Activated CD8-positive, alpha-beta memory T cell treated with anti-CD3 and anti-CD28 coated beads for 24 hours (primary cell): ENCODE measurements around the gene TTC39C.
"Not testable (repeated sequence)": the region's sequence is repeated elsewhere in the genome, so short reads cannot be mapped to it uniquely, and the experiment has no call there.

Experiments used
- DNase-seq: peaks from one replicate; pipeline ENCODE4 v3.0.0-alpha.2; 2020

Gene TTC39C

DNA sequence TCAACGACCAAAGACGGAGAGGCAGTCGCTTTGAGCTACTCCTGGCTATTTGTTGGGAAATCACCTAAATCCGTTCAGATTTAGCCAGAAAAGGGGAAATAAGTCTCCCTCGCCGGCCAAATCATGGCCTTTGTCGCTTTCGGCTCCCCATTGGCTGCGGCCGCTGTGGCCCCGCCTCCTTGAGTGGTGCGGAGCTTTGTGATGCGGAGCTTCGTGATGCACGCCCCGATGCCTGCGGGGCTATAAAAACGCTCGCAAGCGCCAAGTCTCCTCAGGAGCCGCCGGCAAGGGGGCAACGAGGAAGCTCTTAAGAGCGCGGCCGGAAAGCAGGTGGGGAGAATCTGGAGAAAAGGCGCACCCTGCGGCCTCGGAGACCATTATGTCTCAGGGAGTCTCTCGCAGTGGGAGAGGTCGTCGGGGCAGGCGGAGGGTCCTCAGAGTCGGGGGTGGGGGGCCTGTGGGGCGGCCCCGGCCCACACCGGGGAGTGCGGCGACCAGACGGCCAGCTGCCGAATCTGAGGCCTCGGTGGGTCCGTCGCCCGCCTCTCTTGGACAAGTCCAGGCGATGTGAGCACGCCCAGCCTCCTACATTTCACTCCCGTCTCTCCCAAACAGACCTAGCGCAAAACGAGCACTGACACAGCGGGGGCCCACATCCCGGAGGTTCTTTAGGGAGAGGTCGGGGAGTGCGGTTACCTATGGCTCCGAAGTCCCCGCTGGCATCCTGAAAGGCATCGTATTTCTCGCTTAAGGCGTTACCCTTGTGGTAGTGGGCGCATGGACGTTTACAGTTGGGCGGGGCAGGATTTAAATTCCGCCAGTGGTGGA is 124.4 kb downstream of the TTC39C start, which contains the start of gene CABYR:
Gene CABYR (plus strand): TSS at position 274 of the 828 bp plus-strand sequence. CDS start 4,053 bp downstream, outside the sequence.
- peak; percentile 83 for DNase-seq

DNA sequence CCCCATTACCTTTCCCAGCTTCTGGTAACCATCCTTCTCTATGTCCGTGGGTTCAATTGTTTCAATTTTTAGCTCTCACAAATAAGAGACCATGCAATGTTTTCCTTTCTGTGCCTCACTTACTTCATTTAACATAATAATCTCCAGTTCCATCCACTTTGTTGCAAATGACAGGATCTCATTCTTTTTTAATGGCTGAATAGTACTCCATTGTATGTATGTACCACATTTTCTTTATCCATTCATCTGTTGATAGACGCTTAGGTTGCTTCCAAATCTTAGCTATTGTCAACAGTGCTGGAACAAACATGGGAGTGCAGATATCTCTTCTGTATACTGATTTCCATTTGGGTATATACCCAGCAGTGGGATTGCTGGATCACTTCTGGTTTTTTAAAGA is 126.1 kb downstream of the TTC39C start:
- DNase-seq: no peak

DNA sequence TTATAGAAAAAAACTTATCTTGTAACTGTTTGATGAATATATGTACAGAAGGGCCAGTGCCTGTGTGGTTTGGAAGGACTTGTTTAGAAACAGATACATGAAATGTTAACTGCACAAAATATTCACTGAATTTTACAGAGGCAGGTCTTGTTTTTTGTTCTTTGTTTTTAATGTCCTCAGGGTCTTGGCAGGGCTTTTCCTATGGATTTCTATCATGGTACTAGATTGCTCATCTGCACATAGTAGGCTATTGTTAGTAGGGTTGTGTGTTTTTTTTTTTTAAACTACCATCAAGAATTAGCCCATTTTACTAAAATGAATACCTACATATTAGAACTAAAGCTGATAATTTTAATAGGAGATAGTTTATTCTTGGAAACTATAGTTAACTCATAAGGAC is 127.8 kb downstream of the TTC39C start:
- DNase-seq: no peak

DNA sequence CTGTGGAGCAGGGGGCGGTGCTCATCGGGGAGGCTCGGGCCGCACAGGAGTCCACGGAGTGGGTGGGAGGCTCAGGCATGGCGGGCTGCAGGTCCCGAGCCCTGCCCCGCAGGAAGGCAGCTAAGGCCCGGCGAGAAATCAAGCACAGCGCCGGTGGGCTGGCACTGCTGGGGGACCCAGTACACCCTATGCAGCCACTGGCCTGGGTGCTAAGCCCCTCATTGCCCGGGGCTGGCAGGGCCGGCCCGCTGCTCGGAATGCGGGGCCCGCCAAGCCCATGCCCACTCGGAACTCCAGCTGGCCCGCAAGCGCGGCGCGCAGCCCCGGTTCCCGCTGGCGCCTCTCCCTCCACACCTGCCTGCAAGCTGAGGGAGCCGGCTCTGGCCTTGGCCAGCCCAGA is 135.0 kb downstream of the TTC39C start:
- not testable (repeated sequence) for DNase-seq

DNA sequence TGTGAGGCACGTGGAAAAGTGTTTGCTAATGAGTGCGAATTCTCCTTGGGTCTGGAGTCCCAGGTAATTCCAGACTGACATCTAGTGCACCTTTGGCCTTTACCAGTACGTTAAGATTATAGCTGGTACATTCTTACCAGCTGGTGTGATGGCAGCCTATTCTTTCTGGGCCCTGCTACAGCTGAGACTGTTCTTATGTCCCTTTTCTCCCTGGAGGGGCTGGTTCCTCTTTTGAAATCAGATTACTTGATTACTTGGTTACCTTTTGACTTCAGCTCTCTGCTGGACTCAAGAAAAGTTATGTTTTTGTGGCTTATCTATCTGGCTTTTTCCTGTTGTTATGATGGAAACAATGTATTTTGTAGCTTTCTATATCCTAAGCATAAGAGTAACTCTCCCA is 138.8 kb downstream of the TTC39C start:
- no peak for DNase-seq

DNA sequence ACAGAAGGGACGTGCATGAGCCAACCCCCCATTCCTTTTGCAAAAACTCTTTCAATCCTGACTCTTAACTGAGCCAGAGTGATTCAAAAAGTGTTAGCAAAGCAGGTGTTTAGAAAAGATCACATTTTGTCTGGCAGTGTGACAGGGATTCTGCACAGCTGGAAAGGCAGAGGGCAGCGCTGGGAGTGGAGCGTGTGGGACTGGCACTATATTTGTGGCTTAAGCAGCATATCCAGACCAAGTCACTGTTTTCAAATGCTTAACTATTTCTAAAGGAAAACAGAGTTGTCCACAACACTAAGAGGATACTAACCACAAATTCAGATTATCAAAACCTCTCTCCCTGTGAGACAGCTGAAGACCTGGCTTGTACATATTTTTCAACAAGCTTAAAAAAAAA is 143.3 kb downstream of the TTC39C start:
- no peak for DNase-seq

DNA sequence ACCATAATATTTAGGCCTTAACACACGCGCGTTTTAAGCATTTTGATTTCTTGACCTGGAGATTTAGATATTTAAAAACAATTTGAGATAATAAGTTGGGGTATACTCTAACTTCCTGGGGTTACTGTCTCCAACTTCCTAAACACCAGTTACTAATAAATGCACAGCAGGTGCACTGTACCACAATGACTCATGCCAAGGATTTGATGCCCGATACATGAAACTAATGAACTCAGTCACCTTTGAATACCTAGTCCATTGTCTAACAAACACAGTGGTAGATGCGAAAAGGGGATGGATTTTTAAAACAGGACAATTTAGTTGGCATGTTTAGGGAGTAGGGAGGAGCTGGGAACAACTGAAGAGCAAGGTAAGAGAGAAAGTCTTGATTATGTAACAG is 145.5 kb downstream of the TTC39C start:
- DNase-seq: no peak

DNA sequence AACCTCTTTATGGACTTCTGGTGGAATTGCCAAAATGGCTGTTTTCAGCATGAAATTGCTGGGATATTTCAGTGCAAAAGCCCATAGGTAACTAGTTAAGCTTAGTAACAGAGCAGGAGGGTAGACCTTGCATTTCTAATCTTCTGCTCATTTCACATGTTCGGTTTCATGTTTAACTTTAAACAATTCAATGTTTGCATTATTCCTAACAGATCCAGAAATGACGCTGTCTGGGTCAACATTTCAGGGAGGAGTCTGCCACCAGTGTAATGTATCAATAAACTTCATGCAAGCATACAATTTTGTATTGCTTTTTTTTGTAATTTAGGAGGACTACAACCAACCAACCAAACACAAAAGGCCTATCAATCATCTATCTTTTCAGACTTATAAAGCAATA is 146.8 kb downstream of the TTC39C start:
- no peak for DNase-seq

DNA sequence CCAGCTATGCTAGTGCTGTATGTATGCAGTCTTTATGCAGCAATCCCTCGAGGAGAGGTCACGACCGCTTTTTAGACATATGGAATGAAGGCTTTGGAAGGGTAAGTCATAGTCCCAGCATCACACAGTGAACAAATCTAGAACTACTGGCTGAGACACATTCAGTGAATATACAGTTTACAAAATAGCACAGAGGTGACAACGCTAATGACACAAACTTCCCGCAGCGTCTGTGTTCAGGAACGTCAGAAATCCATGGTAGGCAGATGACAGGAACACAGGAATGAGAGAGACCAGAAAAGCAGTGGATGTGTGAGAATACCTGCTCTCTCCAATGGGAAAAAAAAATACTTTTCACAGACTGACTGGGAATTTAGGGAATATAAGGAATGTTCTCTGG is 153.9 kb downstream of the TTC39C start:
- no peak for DNase-seq

DNA sequence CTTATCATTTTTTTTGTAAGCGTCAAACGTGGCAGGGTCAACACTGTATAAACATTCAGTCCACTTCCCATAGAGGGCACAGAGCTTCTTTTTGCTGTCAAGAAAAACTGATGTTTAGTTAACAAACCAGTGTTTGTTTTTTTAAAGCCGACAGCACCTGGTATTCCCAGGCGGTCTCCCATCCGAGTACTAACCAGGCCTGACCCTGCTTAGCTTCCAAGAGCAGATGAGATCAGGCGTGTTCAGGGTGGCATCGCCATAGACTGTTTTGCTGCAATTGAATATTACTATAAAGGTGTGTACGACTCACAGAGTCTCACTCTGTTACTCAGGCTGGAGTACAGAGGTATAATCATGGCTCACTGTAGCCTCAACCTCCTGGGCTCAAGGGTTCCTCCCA is 155.8 kb downstream of the TTC39C start:
- no peak for DNase-seq

DNA sequence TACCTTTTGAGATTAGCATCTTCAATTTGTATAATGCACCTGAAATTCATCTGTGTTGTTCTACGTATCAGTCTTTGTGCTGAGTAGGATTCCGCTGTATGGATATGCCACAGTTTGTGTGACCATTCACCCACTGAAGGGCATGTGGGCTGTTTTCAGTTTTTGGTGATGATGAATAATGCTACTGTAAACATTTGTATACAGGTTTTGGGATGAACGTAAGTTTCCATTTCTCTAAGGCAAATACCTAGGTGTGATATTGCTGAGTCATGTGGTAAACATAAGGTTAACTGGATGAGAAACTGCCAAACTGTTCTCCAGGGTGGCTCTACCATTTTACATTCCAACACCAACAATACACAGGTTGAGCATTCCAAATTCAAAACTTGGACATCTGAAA is 159.4 kb downstream of the TTC39C start:
- no peak for DNase-seq

DNA sequence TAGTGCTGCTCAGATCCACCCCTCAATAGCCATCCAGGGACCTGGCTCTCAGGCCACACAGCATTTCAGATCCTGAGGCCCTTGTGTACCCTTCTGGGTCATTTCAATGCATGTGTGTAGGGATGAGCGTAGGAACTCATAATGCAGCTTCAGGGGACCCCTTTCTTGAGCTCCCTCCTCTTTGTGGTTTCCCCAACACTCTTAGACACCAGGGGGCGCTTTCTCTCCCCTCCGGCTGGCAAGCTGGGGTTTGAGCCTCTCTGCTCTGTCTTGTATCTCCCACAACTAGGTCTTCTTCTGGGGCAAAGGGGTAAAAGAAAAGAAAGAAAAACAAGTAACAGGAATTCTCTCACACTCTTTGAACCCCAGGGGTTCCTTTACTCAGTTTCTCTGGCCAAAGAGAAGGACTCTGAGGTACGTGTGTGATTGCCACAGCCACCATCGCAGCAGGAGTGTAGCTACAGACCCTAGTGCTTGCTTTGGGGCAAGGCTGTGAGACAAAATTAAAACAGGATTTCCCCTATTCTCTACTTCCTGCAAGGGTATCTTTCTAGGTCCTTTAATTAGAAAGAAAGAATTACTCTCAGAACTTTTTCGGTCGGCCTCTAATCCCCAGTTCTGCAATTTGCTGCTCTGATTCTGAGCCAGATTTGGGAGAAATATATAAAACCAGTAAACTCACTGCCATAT is 162.3 kb downstream of the TTC39C start:
- DNase-seq: peak; percentile 66

DNA sequence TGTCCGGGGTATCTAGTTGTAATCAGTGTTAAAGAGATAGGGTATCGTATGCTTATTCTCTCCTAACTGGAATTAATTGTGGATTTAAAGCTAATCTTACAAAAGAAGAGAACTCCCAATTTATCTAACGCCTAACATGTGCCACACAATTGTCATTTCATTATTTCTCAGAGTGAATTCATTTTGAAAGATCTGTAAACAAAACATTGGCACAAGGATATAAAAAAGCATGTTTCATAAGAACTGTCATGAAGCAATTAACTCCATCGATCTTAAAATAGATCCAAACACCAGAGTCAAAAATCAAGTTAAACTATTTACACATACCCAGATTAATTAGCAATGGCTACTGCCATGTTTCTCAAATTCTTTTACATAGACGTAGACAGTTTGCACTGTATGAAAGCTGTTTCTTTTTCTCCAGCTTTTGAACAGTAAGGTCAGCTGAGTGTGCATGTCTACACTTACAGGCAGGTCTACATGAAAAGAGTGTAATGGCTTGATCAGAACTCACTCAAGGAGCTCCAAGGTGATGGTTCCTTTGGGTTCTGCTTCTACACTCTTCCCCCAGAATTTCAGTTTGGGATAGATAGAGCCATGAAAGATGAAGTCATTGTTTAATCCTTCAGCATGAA is 163.1 kb downstream of the TTC39C start:
- DNase-seq: no peak

DNA sequence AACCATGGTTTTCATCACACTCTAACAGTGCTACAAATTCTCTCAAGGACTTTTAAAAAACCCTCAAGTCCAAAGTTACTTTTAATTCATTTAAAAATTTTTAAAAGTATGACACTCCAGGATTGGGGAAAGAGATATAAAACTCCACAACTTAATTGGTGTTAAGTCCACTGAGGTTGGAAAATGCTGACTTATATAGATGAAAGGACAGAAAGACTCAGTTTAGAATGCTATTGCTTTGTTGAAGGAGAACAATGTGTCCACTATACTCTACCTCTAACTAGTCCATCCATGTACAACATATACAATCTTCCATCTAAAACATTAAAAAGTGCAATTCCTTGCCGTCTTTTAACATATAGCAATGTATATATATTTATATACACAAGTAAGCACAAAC is 165.5 kb downstream of the TTC39C start:
- no peak for DNase-seq

DNA sequence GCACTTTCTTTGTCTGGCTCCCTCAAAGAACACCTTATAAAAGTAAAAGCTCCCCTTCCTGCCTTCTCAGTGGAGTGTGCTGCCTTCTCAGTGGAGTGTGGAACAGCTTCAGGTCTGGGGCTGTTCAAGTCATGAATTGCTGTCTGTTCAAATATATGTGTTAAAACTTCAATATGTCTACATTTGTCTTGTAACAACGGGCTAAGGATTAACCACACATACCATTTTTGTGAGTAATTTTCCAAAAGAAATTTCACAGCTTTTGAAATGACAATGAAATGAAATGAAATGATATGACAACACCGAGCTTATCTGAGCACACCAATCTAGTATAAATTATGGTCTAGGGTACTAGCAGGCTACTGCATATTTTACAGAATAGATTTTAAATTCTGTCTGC is 167.3 kb downstream of the TTC39C start:
- DNase-seq: no peak
